Testis (tissue), 2 donors: ENCODE measurements around the gene KATNIP.

Experiments
- POLR2A ChIP-seq: fragments of 450-650 bp; IDR thresholded peaks from one replicate; pipeline ENCODE4 v1.6.1; 2017; ENCODE audit warnings: antibody characterized with exemption, mild to moderate bottlenecking, moderate library complexity
- TF ChIP-seq, protein P1 (sequence below), 3 experiments: fragments of 450-650 bp in 2 of 3; fragments of 200-600 bp in 1 of 3; sonication (generic) in 1 of 3; IDR thresholded peaks; one replicate each; pipeline ENCODE4 v1.5.1; 2016 to 2019; ENCODE audit warnings: antibody characterized with exemption in 3 of 3, mild to moderate bottlenecking in 2 of 3, moderate library complexity in 1 of 3

DNA sequence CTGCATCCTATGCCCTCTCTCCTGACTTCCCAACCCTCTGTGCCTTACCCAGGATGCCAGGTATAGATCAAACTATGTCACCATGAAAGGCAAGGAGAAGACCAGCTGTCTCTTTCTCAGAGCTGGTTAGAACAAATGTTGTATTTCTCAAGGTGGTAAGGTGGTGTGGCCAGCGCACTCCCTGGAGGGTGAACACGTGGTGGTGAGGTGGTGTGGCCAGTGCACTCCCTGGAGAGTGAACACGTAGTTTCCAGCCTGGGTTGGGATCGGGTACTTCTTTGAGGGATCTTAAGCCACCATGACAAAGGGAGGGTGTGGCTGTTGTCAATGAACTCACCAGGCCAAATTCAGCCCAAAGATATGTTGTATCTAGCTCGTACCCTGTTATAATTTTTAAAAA lies 26.8 kb downstream of the KATNIP start:
- TF ChIP-seq POLR2A = no peak
- TF ChIP-seq, protein P1, sequence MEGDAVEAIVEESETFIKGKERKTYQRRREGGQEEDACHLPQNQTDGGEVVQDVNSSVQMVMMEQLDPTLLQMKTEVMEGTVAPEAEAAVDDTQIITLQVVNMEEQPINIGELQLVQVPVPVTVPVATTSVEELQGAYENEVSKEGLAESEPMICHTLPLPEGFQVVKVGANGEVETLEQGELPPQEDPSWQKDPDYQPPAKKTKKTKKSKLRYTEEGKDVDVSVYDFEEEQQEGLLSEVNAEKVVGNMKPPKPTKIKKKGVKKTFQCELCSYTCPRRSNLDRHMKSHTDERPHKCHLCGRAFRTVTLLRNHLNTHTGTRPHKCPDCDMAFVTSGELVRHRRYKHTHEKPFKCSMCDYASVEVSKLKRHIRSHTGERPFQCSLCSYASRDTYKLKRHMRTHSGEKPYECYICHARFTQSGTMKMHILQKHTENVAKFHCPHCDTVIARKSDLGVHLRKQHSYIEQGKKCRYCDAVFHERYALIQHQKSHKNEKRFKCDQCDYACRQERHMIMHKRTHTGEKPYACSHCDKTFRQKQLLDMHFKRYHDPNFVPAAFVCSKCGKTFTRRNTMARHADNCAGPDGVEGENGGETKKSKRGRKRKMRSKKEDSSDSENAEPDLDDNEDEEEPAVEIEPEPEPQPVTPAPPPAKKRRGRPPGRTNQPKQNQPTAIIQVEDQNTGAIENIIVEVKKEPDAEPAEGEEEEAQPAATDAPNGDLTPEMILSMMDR (IDR thresholded peaks at IDR 0.05) = no peak
